ENCODE data around the gene OCSTAMP.

GRCh38 chr20:46557231-46557956 lies 6.9 kb upstream of the OCSTAMP start:
- TF ChIP-seq, protein P1, sequence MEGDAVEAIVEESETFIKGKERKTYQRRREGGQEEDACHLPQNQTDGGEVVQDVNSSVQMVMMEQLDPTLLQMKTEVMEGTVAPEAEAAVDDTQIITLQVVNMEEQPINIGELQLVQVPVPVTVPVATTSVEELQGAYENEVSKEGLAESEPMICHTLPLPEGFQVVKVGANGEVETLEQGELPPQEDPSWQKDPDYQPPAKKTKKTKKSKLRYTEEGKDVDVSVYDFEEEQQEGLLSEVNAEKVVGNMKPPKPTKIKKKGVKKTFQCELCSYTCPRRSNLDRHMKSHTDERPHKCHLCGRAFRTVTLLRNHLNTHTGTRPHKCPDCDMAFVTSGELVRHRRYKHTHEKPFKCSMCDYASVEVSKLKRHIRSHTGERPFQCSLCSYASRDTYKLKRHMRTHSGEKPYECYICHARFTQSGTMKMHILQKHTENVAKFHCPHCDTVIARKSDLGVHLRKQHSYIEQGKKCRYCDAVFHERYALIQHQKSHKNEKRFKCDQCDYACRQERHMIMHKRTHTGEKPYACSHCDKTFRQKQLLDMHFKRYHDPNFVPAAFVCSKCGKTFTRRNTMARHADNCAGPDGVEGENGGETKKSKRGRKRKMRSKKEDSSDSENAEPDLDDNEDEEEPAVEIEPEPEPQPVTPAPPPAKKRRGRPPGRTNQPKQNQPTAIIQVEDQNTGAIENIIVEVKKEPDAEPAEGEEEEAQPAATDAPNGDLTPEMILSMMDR (IDR thresholded peaks at IDR 0.05; ENCODE audit: low read length) = no peak
- no peak for TF ChIP-seq EZH2 (optimal IDR thresholded peaks at IDR 0.05; ENCODE audit: low read depth, low read length)

Data from MM.1S (cell line).